Measurements from ENCODE around the gene PDIA5. TPM values are rescaled to one million over a fixed set of nuclear protein-coding genes. Genes with fewer than 3 reads are reported as not detected.

PDIA5 gene
- total RNA-seq, 1 experiment from 2014 or later, result 24.3 TPM

- Histone ChIP-seq H4K20me1 (ENCODE audit: control insufficient read depth, insufficient read depth, insufficient read length) (no peaks in the 10 kb centered on the region), H3K79me1 (ENCODE audit: insufficient read depth, low read depth, low read length, poor library complexity, severe bottlenecking) (no peaks in the 10 kb centered on the region), H3K23ac (ENCODE audit: insufficient read length, low read depth, low read length) (no peak overlapping the region), H2BK15ac (ENCODE audit: low read depth, low read length) (no peak overlapping the region), H2BK120ac (ENCODE audit: low read depth, low read length, poor library complexity, severe bottlenecking) (no peak overlapping the region), H2BK5ac (ENCODE audit: insufficient read length, low read length) (no peak overlapping the region), H2AK5ac (ENCODE audit: insufficient read length, low read length) (no peak overlapping the region), H3K4ac (ENCODE audit: low read depth, low read length) (no peak overlapping the region), H4K5ac (ENCODE audit: insufficient read length, low read depth, low read length) (no peak overlapping the region), H2AFZ (ENCODE audit: low read length) (no peak overlapping the region), H4K8ac (replicated peaks; ENCODE audit: insufficient read length, low read depth, low read length) (no peak overlapping the region), H3K4me1 (ENCODE audit: insufficient read depth, low read length) (no peaks in the 10 kb centered on the region), H3K56ac (ENCODE audit: insufficient read length, low read depth, low read length) (no peak overlapping the region), H3K9ac (ENCODE audit: extremely low read depth, insufficient read length, low read length) (no peak overlapping the region), H3T11ph (ENCODE audit: low read length) (no peak overlapping the region), H4K91ac (ENCODE audit: insufficient read length, low read depth, low read length) (no peak overlapping the region), H3K79me2 (ENCODE audit: insufficient read depth, low read length) (no peaks in the 10 kb centered on the region), H3K9me3 (ENCODE audit: control insufficient read depth, low read depth, low read length) (no peaks in the 10 kb centered on the region), H2BK12ac (ENCODE audit: insufficient read length, low read depth, low read length) (no peak overlapping the region), H2BK20ac (ENCODE audit: low read depth, low read length, poor library complexity, severe bottlenecking) (no peak overlapping the region), H3K27ac (ENCODE audit: insufficient read length, low read depth, low read length) (no peak overlapping the region), H3K27me3 (ENCODE audit: insufficient read depth, low read length) (no peaks in the 10 kb centered on the region), H3K4me2 (ENCODE audit: insufficient read depth, insufficient read length, low read length) (no peak overlapping the region), H3K18ac (ENCODE audit: insufficient read length, low read depth, low read length) (no peak overlapping the region), H3K14ac (ENCODE audit: insufficient read depth, low read length) (peak overlapping the region; percentile 37; the same call in 1 of the 2 replicates), H3K23me2 (ENCODE audit: insufficient read length, low read depth, low read length, poor library complexity, severe bottlenecking) (no peaks in the 10 kb centered on the region)
- no peaks in the 10 kb centered on the region for H3K9me3 Mint-ChIP-seq
- DNase-seq, result no peak
- H3K27me3 Mint-ChIP-seq (ENCODE audit: low read depth), result peaks cover 9% of the 10 kb centered on the region
- no CpG with 5 or more reads among the region's 5 CpGs for WGBS (ENCODE audit: extremely low coverage, insufficient read length, low lambda C conversion rate)
- peaks cover 11 to 15% of the 10 kb centered on the region in 2 experiments for H3K4me1 Mint-ChIP-seq
- no peak overlapping the region for H3K4me3 Mint-ChIP-seq
- no peak for TF ChIP-seq CTCF (conservative IDR thresholded peaks at IDR 0.05)
- H3K36me3 Mint-ChIP-seq (ENCODE audit: insufficient read depth in 1 of 3, low read depth in 3 of 3), result no peaks in the 10 kb centered on the region
- no peak overlapping the region for H3K27ac Mint-ChIP-seq
Observed at GRCh38 chr3:123044981-123045763, 21.7 kb upstream of the PDIA5 start.

Data from H9 (cell line).